Measurements from ENCODE around the gene ATG2B. TPM values are rescaled to one million over a fixed set of nuclear protein-coding genes. Genes with fewer than 3 reads are reported as not detected.

ATG2B gene
- total and polyA plus RNA-seq, 10 of the 15 experiments (the other 5 are each of a cell fraction or from before 2014, with no cell fraction given), result 0.84 to 15.4 (median 9.9) TPM

- TF ChIP-seq RB1 (IDR thresholded peaks at IDR 0.05; ENCODE audit: borderline replicate concordance) (no peak), ZNF384 (IDR thresholded peaks at IDR 0.05; ENCODE audit: borderline replicate concordance, low read depth, low read length) (no peak)
- TF ChIP-seq, protein P1, sequence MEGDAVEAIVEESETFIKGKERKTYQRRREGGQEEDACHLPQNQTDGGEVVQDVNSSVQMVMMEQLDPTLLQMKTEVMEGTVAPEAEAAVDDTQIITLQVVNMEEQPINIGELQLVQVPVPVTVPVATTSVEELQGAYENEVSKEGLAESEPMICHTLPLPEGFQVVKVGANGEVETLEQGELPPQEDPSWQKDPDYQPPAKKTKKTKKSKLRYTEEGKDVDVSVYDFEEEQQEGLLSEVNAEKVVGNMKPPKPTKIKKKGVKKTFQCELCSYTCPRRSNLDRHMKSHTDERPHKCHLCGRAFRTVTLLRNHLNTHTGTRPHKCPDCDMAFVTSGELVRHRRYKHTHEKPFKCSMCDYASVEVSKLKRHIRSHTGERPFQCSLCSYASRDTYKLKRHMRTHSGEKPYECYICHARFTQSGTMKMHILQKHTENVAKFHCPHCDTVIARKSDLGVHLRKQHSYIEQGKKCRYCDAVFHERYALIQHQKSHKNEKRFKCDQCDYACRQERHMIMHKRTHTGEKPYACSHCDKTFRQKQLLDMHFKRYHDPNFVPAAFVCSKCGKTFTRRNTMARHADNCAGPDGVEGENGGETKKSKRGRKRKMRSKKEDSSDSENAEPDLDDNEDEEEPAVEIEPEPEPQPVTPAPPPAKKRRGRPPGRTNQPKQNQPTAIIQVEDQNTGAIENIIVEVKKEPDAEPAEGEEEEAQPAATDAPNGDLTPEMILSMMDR (IDR thresholded peaks at IDR 0.05 in 2 of 3, conservative IDR thresholded peaks at IDR 0.05 in 1 of 3; ENCODE audit: control insufficient read depth in 2 of 3, extremely low read depth in 1 of 3, insufficient read depth in 1 of 3, low read depth in 3 of 3, low read length in 3 of 3), result 0 out of 6 replicates have a peak, but pooled peaks have one; percentile 1 to 9 (median 5)
These were observed 98.3 kb downstream of the ATG2B start (continued) for GRCh38 chr14:96264853-96265252.

DNA sequence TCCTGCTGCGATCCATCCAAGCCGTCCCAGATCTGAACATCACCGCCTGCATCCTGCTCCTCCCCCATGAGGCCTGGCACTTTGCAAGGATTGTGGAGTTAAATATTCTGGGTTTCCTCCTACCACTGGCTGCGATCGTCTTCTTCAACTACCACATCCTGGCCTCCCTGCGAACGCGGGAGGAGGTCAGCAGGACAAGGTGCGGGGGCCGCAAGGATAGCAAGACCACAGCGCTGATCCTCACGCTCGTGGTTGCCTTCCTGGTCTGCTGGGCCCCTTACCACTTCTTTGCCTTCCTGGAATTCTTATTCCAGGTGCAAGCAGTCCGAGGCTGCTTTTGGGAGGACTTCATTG is 99.0 kb downstream of the ATG2B start:
- RAD21 ChIA-PET (ENCODE audit: unreplicated experiment), result no interaction called here
- H3K79me2 ChIP-seq (ENCODE audit: control insufficient read depth, insufficient read depth, low read length), result no peaks in the 10 kb centered on the region
- no peaks in the 10 kb centered on the region for H3K36me3 ChIP-seq (ENCODE audit: control insufficient read depth in 2 of 2, insufficient read depth in 2 of 2, low read length in 1 of 2)
- FAIRE-seq (no peak), DNase-seq (ENCODE audit: low read depth, low spot score) (no peak), ATAC-seq (no peak)
- no peak overlapping the region for H3K4me3 ChIP-seq
- no peaks in the 10 kb centered on the region for H3K4me1 ChIP-seq (ENCODE audit: control insufficient read depth, insufficient read depth, low read length)
- H3K27ac ChIP-seq (ENCODE audit: control insufficient read depth, insufficient read depth), result no peak overlapping the region
- BruUV-seq (replicated peaks), result no TSS peak
- POLR2A ChIA-PET, result no interaction called here
- TF ChIP-seq BACH1 (IDR thresholded peaks at IDR 0.05; ENCODE audit: borderline replicate concordance) (no peak), EGR1 (IDR thresholded peaks at IDR 0.05; ENCODE audit: borderline replicate concordance in 1 of 2, low read depth in 2 of 2, low read length in 2 of 2) (no peak), RAD51 (IDR thresholded peaks at IDR 0.05) (no peak), STAT1 (conservative IDR thresholded peaks at IDR 0.05) (no peak)
- TF ChIP-seq, protein P2, sequence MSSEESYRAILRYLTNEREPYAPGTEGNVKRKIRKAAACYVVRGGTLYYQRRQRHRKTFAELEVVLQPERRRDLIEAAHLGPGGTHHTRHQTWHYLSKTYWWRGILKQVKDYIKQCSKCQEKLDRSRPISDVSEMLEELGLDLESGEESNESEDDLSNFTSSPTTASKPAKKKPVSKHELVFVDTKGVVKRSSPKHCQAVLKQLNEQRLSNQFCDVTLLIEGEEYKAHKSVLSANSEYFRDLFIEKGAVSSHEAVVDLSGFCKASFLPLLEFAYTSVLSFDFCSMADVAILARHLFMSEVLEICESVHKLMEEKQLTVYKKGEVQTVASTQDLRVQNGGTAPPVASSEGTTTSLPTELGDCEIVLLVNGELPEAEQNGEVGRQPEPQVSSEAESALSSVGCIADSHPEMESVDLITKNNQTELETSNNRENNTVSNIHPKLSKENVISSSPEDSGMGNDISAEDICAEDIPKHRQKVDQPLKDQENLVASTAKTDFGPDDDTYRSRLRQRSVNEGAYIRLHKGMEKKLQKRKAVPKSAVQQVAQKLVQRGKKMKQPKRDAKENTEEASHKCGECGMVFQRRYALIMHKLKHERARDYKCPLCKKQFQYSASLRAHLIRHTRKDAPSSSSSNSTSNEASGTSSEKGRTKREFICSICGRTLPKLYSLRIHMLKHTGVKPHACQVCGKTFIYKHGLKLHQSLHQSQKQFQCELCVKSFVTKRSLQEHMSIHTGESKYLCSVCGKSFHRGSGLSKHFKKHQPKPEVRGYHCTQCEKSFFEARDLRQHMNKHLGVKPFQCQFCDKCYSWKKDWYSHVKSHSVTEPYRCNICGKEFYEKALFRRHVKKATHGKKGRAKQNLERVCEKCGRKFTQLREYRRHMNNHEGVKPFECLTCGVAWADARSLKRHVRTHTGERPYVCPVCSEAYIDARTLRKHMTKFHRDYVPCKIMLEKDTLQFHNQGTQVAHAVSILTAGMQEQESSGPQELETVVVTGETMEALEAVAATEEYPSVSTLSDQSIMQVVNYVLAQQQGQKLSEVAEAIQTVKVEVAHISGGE (CRISPR knock-in tag; IDR thresholded peaks at IDR 0.05), result no peak
- TF ChIP-seq, protein P3, sequence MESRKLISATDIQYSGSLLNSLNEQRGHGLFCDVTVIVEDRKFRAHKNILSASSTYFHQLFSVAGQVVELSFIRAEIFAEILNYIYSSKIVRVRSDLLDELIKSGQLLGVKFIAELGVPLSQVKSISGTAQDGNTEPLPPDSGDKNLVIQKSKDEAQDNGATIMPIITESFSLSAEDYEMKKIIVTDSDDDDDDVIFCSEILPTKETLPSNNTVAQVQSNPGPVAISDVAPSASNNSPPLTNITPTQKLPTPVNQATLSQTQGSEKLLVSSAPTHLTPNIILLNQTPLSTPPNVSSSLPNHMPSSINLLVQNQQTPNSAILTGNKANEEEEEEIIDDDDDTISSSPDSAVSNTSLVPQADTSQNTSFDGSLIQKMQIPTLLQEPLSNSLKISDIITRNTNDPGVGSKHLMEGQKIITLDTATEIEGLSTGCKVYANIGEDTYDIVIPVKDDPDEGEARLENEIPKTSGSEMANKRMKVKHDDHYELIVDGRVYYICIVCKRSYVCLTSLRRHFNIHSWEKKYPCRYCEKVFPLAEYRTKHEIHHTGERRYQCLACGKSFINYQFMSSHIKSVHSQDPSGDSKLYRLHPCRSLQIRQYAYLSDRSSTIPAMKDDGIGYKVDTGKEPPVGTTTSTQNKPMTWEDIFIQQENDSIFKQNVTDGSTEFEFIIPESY (IDR thresholded peaks at IDR 0.05), result no peak
- H4K20me1 ChIP-seq (ENCODE audit: control insufficient read depth, insufficient read depth), result no peaks in the 10 kb centered on the region
- H3K27me3 ChIP-seq (replicated peaks in 1 of 2; ENCODE audit: control insufficient read depth in 2 of 2, insufficient read depth in 2 of 2, low read length in 1 of 2), result peaks cover 2 to 5% of the 10 kb centered on the region in 2 experiments; a peak in 3 of 4 replicates
- in situ Hi-C loops (cut with MboI) (no loop called here), intact Hi-C loops (cut with micrococcal nuclease; ENCODE audit: unreplicated experiment) (no loop called here)
- WGBS (ENCODE audit: insufficient coverage, insufficient replicate concordance, low lambda C conversion rate, missing lambda C conversion rate), result 80% methylated on average over 14 of the region's 14 CpGs
- no peak overlapping the region for H3K4me2 ChIP-seq (ENCODE audit: control insufficient read depth, insufficient read depth)
- no peak overlapping the region for H3K9ac ChIP-seq (ENCODE audit: control insufficient read depth, insufficient read depth, low read length)
- CTCF ChIA-PET, result no interaction called here
- no peak overlapping the region for H2AFZ ChIP-seq (ENCODE audit: control insufficient read depth, low read depth, low read length)
- H3K9me3 ChIP-seq (replicated peaks; ENCODE audit: control insufficient read depth, insufficient read depth, low read length), result no peaks in the 10 kb centered on the region
- SMC1A ChIA-PET (ENCODE audit: uncharacterized antibody, unreplicated experiment), result no interaction called here
